Fibroblast of skin of left biceps (primary cell): ENCODE results near the gene FANCL.
A peak's percentile ranks its signal among the peaks of the same experiment; 100 is the strongest.
"Not testable (repeated sequence)": the region's sequence is repeated elsewhere in the genome, so short reads cannot be mapped to it uniquely, and the experiment has no call there.

Source experiments
- DNase-seq, 2 experiments: peaks; one replicate each; pipeline ENCODE4 v3.0.0-alpha.2; 2013; ENCODE audit warnings: low read depth in 2 of 2

FANCL gene

DNA sequence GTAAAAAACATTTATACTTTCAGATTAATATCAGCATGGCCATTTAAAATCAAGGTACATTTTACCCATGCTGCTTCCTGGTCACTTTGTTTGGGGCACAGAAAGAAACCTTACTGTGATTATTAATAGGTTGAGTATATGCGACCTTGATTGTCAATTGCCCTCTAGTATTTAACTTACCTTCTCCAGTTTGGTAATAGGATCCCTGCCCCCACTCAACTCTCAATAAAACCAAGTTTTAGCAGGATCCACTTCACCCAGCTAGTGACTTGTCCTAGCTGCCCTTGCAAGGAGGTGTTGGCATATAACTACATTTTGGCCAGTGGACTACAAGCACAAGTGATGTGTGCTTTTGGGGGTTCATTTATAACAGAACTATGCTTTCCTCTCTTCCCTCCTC, 34.3 kb downstream of the FANCL start:
- DNase-seq = no peak

DNA sequence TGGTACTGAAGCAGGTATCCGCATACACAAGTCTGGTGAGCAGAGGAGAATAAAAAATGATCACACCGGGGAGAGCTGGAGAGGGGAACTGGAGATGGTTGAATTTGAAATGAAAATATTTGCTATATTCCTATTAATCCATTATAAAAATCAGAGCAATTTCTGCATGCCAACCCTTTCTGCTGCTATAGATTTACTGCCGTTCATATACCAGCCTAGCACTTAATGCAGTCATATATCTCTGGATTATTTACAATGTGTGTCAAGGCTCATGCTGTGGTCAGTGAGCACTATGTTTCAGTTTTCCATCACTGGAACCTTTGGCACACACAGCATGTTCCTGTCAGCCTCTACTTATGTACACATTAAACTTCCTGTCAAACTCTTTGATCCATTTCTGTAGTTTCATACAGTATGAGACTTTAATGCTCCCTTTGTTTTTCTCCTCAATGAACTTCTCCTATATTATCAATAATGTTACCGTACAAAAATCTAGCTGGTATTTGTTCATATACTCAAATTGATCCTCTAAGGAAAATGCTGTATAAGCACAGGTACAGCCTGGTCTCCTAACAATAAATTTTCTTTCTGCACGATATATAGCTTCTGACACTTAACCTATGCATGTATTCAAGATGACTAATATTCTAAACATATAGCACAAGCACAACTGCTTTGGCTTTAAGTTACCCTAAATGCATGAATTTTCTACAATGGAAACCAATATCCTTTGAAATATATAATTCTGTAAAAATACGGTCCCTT, 36.7 kb downstream of the FANCL start:
- no peak for DNase-seq

DNA sequence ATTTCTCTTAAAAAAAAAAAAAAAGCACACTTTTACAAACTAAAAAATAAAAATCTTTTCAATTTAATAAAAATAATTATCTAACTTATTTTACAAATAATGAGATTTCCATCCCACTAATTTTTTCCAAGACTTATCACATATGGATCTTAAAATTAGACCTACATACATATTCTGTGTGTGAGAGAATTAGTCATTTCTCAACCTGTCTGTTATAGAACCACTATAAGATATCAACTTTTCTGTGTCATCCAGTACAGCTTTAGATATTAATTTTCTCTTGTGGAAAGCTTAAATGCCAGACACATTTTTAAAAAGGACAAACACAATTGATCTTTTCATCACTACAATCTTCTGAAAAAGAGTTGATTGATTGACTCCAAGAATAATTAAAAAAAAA, 38.1 kb downstream of the FANCL start:
- DNase-seq = no peak

DNA sequence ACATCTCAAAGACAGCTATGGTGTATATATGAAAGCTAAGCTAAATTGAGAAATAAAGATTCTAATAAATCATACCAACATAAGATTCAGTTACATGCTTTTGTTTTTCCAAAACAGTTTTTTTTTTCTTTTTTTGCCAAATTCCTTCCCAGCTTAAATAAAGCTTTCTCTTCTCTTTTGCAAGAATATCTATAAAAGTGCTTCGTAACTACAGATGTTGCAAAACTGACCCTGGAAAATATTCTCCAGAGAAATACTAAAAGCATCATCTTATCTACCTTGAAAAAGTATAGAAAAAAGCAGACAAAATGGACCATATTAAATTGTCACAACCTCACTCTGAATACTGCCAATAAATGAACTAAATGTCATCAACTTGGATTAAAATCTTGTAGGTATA, 38.7 kb downstream of the FANCL start:
- no peak for DNase-seq

DNA sequence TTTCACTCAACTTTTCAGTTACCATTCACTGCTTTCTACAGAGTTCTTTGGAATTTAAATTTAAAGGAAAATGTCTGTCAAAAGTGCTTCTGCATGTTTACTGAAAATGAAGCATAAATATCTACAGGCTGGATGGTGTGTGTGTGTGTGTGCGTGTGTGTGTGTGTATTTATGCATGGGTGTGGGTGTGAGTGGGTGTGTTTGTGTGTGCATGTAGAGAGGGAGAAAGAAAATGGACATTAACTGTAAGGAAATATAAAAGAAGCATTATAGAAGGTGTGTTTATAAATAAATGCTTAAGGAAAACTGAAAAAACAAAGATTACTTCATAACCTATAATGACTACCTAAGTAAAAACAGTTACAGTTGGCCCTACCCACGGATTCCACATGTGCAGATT, 43.2 kb downstream of the FANCL start:
- DNase-seq = no peak

DNA sequence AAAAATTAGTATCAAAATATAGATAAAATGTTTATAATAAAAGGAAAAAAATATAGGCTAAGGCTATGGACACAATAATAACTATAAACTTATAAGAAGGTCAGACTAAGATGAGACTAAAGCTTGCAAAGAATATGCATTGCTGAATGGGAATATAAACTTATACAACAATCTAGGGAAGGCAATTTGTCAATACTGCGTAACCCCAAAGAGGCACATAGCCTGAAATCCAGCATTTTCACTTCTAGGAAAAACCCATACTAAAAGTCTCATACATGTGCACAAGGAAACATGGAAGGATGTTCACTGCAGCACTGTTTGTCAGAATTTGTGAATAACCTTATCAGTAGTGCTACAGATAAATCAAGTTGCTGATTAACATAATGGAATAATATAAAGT, 45.5 kb downstream of the FANCL start:
- peak in 1 of 2 experiments; percentile 4 for DNase-seq

DNA sequence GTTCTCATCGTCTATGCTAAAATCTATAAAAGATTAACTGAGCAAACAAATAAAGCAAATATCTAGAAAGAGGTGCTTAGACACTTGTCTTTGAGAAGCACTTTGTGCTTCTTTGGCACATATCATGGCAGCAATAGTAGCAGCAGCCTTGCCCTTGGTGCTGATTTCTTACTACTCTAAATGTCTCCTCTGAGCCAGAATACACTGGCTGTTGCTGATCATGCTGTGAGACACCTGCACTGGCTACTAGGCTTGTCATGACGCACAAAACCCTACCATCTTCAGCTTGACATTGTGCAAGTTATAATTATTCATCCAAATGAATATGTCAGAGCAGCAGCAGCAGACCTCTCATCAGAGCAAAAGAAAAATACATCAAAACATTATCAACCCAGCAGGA, 46.7 kb downstream of the FANCL start:
- DNase-seq = no peak

DNA sequence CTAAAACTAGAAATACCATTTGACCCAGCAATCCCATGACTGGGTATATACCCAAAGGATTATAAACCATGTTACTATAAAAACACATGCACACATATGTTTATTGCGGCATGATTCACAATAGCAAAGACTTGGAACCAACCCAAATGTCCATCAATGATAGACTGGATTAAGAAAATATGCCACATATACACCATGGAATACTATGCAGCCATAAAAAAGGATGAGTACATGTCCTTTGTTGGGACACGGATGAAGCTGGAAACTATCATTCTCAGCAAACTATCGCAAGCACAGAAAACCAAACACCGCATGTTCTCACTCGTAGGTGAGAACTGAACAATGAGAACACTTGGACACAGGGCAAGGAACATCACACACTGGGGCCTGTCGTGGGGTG, 54.1 kb downstream of the FANCL start:
- DNase-seq = not testable (repeated sequence)

DNA sequence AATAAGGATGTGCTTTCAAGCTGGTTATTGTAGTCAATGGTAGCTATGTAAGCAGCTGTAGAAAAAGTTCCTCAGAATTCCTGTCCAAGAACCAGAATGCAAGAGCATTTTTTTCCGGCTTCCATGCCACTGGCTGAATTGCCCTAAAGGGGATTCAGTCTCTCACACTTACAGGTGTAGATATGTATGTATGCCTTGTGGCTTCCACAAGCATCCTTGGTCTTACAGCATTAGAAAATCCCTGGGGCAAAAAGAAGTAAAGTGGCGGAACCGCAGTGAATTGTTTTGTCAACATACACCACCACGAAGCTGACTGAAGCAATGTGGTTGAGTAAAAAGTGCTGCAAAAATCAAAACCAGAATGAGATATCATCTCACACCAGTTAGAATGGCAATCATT, 54.6 kb downstream of the FANCL start:
- no peak for DNase-seq

DNA sequence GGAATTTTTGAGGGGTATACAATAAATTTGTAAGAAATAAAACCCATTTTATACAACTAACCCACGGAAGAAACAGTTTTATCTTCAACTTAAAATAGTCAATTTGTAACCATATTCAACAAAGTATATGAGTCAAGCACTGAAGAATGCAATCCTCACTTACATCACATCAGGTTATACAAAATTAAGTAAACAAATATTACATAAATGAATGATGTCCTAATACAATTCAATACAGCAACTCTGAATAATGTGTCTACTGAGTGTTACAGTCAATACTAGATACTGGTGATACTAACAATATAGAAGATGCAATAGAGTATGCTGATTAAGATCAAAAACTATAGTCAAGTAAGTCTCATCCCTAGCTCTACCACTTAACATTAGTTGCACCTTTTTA, 58.6 kb downstream of the FANCL start:
- DNase-seq = no peak

DNA sequence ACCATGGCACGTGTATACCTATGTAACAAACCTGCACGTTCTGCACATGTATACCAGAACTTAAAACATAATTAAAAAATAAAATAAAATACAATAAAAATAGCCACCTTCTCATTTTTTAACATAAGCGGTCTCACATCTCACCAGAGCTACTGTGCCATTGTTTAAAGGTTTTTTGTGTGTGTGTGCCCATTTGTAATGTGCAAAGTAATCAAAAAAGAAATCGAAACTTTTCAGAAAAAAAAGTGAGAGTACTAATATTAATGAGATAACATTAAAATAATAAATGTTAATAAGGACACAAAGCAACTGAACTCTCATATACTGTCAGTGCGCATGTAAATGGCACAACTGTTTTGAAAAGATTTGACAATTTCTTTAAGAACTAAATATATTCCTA, 60.5 kb downstream of the FANCL start:
- DNase-seq = no peak

DNA sequence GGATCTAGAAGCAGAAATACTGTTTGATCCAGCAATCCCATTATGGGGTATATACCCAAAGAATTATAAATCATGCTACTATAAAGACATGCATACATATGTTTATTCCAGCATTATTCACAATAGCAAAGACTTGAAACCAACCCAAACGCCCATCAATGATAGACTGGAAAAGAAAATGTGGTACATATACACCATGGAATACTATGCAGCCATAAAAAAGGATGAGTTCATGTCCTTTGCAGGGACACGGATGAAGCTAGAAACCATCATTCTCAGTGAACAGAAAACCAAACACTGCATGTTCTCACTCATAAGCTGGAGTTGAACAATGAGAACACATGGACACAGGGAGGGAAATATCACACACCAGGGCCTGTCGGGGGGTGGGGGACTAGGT, 61.0 kb downstream of the FANCL start:
- not testable (repeated sequence) for DNase-seq

DNA sequence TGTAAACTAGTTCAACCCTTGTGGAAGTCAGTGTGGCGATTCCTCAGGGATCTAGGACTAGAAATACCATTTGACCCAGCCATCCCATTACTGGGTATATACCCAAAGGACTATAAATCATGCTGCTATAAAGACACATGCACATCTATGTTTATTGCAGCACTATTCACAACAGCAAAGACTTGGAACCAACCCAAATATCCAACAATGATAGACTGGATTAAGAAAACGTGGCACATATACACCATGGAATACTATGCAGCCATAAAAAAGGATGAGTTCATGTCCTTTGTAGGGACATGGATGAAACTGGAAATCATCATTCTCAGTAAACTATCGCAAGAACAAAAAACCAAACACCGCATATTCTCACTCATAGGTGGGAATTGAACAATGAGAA, 63.9 kb downstream of the FANCL start:
- not testable (repeated sequence) for DNase-seq

DNA sequence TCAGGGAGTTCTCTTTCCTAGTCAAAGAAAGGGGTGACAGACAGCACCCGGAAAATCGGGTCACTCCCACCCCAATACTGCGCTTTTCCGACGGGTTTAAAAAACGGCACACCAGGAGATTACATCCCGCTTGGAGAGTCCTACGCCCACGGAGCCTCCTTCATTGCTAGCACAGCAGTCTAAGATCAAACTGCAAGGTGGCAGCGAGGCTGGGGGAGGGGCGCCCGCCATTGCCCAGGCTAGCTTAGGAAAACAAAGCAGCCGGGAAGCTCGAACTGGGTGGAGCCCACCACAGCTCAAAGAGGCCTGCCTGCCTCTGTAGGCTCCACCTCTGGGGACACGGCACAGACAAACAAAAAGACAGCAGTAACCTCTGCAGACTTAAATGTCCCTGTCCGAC, 69.3 kb downstream of the FANCL start:
- DNase-seq = not testable (repeated sequence)

DNA sequence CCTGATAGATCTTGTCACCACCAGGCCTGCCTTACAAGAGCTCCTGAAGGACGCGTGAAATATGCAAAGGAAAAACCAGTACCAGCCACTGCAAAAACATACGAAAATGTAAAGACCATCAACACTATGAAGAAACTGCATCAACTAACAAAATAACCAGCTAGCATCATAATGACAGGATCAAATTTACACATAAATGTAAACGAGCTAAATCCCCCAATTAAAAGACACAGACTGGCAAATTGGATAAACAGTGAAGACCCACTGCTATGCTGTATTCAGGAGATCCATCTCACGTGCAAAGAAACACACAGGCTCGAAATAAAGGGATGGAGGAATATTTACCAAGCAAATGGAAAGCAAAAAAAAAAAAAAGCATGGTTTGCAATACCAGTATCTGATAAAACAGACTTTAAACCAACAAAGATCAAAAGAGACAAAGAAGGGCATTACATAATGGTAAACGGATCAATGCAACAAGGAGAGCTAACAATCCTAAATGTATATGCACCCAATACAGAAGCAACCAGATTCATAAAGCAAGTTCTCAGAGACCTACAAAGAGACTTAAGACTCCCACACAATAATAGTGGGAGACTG, 70.7 kb downstream of the FANCL start:
- DNase-seq = not testable (repeated sequence)

DNA sequence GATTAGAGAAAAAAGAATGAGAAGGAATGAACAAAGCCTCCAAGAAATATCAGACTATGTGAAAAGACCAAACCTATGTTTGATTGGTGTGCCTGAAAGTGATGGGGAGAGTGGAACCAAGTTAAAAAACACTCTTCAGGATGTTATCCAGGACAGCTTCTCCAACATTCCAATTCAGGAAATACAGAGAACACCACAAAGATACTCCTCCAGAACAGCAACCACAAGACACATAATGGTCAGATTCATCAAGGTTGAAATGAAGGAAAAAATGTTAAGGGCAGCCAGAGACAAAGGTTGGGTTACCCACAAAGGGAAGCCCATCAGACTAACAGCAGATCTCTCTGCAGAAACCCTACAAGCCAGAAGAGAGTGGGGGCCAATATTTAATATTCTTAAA, 71.3 kb downstream of the FANCL start:
- not testable (repeated sequence) for DNase-seq

DNA sequence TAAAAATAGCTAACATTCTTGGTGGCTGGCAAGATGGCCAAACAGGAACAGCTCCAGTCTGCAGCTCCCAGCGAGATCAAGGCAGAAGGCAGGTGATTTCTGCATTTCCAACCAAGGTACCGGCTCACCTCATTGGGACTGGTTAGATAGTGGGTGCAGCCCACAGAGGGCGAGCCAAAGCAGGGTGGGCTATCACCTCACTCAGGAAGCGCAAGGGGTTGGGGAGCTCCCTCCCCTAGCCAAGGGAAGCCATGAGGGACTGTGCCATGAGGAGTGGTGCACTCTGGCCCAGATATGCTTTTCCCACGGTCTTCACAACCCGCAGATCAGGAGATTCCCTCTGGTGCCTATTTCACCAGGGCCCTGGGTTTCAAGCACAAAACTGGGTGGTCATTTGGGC, 73.0 kb downstream of the FANCL start:
- DNase-seq = not testable (repeated sequence)

DNA sequence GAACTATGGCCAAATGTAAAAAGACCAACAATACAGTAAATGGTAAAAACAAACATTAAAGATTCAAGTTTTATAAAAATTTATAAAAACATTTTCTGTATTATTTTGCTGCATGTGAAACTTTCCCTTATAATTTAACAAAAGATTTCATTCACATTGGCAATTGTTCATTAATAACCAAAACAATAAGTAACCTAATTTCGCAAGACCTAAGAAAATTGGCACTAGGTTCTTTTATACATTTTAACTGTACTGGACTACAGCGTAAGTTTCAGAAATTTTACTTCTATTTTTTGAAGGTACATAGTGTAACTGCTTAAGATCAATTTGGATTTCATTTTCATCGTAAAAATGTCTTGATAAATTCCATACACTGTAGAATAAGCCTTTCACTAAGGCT, 77.2 kb downstream of the FANCL start:
- DNase-seq = no peak

DNA sequence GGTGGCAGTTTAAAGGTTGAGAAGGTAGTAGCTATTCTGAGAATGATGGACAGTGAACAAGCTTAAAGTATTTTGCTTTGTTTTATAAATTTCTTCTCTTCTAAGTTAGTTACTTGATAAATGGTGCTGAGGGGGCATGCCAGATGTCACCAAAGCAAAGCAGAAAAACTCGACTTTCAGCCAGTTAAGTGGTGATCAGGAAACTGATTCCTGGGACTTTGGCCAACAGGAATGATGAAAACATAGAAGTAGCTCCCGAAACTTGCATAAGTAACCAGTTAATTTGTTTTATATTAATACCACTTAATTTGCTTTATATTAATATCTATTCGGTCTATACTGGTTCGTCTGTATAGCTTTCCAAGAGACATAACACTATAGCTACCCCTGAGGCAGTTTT, 82.6 kb downstream of the FANCL start:
- no peak for DNase-seq

DNA sequence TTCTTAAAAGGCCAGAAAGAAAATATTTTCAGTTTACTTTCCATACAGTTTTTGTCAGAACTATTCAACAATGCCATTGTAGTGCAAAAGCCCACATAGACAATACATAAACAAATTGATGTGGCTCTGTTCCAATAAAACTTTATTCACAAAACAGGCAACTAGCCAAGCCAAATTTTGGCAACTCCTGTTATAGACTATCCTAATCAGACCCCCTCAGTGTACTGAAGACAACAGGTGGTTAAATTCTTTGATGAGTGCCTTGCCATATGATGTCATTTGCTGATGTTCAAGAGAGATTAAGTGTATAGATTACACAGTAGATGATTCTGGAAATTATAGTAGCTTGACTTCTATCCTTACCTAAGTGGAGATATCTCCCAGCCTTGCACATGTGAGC, 83.4 kb downstream of the FANCL start:
- DNase-seq = no peak

DNA sequence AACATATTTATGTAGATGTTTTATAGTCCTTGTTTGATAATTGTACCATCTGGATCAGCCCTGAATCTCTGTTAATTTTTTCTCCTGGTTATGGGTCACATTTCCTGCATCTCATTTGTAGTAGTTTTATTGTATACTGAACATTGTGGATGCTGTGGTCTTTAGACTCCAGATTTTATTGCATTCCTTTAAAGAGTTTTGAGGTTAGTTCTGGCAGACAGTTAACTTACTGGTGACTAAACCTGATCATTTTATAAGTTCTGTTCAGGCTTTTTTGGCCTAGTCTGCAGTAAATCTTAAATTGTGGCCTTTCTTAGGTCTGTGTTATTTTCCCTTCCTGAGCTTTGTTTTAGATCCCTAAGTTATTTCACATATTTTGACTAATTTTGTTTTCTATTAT, 84.3 kb downstream of the FANCL start:
- DNase-seq = peak; percentile 71 to 75

DNA sequence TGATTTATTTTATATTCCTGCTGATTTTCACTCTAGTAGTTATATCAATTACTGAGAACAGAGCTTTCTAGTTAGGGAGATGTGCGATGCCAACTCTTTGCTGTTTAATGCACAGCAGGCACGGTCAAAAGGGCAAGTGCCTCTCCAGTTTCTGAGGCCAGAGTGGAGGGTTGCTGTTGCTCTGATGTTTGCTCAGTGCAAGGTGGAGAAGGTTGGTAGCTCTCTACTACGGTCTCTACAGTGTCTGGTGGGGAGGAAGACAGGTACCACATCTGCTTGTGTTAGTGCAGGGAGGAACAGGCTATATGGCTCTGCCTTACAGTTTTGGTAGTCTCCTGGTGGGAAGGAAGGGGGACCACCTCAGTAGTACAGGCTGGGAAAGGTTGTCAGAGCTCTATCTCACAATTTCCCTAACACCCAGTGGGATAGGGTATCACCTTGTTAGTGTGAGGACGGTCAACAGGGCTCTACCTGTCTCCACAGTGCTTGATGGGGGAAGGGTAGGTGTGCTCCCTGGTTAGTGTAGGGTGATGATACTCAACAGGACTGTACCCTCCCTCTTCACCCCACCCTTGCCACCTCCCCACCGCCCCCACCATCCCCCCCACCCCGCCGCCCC, 85.9 kb downstream of the FANCL start:
- DNase-seq = no peak

DNA sequence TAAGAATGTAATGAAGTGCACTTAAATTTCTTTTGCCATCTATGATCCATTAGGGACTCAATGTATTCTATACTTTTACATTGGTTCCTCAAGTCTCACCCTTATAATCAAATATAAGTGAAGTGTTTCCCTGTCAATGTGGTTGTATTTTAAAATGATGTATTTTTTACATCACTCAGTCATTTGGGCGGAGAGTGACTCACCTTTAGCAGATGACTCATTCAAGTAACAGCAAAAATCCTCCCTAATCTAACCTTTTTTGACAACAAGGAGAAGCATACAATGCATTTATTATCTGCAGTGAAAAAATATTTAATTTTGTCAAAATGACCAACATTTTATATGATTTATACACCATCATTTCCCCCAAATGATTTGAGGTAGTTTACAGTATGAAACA, 94.4 kb downstream of the FANCL start:
- DNase-seq = no peak
